Measurements from ENCODE around the gene CCNF.
A peak's percentile ranks its signal among the peaks of the same experiment; 100 is the strongest.

The CCNF gene

GRCh38 chr16:2457267-2457666, 28.0 kb downstream of the CCNF start:
- no peak for DNase-seq (ENCODE audit: low read depth)

- no peak for DNase-seq (ENCODE audit: low read depth)
These were observed 28.7 kb downstream of the CCNF start for GRCh38 chr16:2457946-2458345.

DNA sequence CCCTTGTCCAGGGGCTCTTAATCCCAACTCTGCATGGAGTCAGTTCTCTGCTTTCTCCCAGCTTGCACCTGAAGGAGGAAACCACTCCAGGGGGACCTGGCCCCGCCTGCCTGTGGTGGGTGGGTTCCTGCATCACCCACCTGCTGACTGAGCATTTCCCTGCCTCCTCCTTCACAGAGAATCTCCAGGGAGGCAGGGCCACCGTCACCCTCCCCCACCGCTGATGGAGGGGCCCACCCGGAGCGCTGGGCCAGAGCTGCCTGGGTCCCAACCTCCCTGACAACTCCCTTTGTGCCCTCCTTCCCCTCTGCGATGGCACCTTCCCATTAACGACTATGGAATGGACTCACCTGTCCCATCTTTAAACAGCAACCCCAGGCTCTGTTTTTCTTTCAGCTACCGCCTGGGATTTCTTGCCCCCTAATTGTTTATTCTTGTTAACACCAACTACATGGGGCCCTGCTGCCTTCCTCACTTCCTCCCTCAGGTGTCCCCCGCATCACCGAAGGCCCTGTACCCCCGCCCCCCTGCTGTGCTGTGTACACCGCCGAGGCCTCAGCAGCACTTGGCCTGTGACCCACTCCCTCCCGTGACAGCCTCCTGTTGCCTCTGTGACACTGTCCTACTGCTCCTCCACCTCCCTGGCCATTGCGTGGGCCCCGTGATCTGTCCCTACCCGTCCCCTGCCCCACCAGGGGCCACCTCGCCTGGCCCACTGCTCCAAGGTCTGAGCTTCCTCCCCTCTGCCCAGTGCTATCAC, 29.8 kb downstream of the CCNF start:
- no peak for DNase-seq (ENCODE audit: low read depth)

- peak; percentile 95 for DNase-seq (ENCODE audit: low read depth)
These were observed 30.6 kb downstream of the CCNF start, which contains the start of gene TEDC2 for GRCh38 chr16:2459647-2460390. Gene TEDC2, plus strand, starts transcription at chr16:2460109. Its CDS starts 36 bp downstream, at chr16:2460145.

GRCh38 chr16:2460391-2460713, 31.1 kb downstream of the CCNF start:
- no peak for DNase-seq (ENCODE audit: low read depth)

- DNase-seq (ENCODE audit: low read depth), result no peak
These were observed 31.7 kb downstream of the CCNF start for GRCh38 chr16:2460916-2461315.

- no peak for DNase-seq (ENCODE audit: low read depth)
These were observed 33.0 kb downstream of the CCNF start for GRCh38 chr16:2462031-2462866.

DNA sequence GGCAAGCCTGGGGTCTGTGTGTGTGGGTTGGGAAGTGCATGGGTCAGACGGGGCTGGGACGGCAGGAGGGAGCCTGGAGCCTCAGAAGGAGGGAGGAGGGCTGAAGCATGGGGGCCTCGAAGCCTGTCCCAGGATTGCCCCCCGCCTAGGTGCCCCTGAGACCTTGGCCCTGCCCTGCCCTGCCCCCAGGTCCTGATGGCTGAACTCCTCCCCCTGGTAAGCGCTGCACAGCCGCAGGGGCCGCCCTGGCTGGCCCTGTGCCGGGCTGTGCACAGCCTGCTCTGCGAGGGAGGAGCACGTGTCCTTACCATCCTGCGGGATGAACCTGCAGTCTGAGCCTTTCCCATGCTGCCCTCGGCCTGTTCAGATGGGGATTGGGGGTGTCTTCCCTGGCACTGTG, 35.1 kb downstream of the CCNF start:
- DNase-seq (ENCODE audit: low read depth), result no peak

DNA sequence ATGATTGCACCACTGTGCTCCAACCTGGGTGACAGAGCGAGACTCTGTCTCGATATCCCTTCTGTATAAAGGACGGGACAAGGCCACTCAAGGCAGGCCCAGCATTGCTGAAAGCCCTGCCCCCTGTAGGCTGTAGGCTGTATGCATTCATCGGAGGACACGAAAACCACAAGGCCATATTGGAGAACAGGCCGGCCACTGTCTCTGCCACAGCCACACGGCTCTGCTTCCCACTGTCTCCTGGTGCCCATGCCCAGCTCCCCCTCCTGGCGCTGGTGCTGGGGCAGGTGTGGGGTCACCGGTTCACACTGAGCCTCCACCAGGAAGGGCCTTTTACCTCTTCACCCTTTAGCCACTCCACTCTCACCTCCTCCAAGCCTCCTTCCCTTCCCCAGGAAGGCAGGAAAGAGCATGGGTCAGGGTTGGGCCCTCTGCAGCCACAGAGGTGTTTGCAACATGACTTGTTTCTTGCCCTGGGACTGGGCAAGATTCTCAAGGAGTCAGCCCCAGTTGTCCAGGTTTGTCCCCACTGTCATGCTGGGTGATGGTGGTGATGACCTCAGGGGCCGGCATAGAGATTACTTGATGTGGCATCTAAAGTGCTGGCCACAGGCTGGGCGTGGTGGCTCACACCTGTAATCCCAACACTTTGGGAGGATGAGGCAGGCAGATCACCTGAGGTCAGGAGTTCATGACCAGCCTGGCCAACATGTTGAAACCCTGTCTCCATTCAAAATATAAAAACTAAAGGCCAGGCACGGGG, 36.6 kb downstream of the CCNF start:
- no peak for DNase-seq (ENCODE audit: low read depth)

GRCh38 chr16:2466667-2467527, 37.6 kb downstream of the CCNF start:
- DNase-seq (ENCODE audit: low read depth), result no peak

DNA sequence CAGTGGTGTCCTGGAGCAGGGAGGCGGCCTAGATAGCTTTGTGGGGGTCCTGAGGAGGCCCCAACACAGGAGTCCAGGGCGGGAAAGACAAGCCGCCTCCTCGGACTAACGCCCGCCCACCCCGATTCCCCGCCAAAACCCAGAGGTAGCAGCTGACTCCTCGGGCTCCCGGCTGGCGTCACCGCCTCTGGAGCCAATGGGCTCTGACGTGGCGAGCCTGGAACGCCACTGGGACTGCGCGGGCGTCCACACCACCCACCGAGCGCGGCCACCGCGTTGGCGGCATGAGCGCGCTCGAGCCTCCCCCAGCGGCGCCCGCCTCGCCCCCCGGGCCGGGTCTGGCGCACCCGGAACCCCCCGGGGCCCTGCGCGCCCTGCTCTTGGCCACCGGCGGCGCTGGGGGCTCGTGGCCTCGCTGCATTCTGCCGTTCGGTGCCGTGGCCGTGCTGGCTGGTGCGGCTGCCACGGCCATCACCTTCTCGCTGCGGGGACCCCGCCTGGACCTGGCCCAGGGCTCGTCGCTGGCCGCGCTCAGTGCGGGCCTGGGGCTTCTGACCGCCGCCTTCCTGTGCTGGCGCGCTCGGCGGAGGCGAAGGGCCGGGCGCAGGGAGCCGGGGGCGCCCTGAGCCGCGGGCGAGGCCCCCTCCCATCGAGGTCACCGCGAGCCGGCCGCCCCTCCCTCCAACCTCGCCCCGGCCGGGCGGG, 38.4 kb downstream of the CCNF start:
- no peak for DNase-seq (ENCODE audit: low read depth)

GRCh38 chr16:2468233-2468724, 39.0 kb downstream of the CCNF start:
- no peak for DNase-seq (ENCODE audit: low read depth)

DNA sequence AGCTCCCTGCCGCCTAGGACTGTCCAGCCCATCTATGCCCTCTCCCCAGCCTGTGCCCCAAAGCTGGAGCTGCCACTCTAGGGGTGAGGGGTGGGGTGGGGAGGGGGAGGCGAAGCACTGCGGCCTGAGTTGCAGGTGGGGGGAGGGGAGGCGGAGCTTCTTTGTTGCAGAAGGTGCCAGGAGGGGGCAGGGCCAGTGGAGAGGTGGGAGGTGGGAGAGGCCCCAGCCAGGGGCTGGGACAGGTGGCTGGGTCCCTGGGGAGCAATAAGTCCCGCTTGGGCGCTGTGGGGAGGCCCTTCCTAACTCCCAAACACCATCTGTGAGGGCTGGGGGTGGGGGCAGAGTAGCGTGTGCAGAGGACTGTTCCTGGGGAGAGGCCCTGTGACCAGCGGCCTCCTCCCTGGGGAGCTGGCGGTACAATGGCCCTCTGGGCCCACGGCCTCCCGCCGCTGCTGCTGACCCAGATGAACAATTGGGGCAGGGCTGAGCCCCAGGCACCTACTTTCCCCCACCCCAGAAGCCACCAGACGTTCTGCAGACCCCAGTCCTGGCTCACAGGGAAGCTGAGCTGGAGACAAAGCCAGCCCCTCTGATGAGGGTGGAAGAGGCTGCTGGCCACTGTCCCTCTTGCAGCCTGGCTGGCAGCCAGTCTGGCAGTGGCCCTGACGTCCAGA, 39.6 kb downstream of the CCNF start:
- DNase-seq (ENCODE audit: low read depth), result no peak

- DNase-seq (ENCODE audit: low read depth), result no peak
These were observed 40.4 kb downstream of the CCNF start for GRCh38 chr16:2469399-2470233.

DNA sequence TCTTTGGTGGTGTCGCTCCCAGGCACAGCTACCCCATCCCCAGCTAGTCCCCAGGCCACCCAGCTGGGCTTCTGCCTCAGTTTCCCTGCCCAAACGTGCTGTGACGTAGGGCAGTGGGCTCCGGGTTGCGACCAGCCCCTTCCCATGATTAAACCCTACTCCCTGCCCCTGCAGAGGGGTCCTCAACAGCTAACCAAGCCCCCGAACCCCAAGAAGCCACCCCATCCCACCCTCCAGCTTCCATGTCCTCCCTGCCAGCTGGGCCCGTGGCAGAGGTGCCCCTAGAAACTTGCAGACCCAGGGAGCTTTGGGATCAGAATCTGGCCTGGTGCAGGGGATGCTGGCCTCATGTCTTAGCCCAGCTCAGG, 41.0 kb downstream of the CCNF start:
- DNase-seq (ENCODE audit: low read depth), result no peak

- DNase-seq (ENCODE audit: low read depth), result no peak
These were observed 41.4 kb downstream of the CCNF start for GRCh38 chr16:2470603-2471015.

- peak; percentile 15 for DNase-seq (ENCODE audit: low read depth)
These were observed 41.9 kb downstream of the CCNF start, which contains the start of gene NTN3 for GRCh38 chr16:2471016-2471652. Gene NTN3, plus strand, starts transcription at chr16:2471297. Its CDS starts 405 bp downstream, at chr16:2471702.
